Measurements from ENCODE around the gene PDLIM1.

GRCh38 chr10:95334805-95335144 lies 44.0 kb upstream of the PDLIM1 start:
- TF ChIP-seq CTCF (IDR thresholded peaks at IDR 0.05; ENCODE audit: low read length) = no peak
- no peak for TF ChIP-seq EZH2 (IDR thresholded peaks at IDR 0.05; ENCODE audit: borderline replicate concordance, low read length)
